ENCODE results near the gene NPIPB2. TPM values are rescaled to one million over a fixed set of nuclear protein-coding genes. Genes with fewer than 3 reads are reported as not detected.

The NPIPB2 gene
- total RNA-seq, 1 donor from 2014 or later = 4.9 TPM

DNA sequence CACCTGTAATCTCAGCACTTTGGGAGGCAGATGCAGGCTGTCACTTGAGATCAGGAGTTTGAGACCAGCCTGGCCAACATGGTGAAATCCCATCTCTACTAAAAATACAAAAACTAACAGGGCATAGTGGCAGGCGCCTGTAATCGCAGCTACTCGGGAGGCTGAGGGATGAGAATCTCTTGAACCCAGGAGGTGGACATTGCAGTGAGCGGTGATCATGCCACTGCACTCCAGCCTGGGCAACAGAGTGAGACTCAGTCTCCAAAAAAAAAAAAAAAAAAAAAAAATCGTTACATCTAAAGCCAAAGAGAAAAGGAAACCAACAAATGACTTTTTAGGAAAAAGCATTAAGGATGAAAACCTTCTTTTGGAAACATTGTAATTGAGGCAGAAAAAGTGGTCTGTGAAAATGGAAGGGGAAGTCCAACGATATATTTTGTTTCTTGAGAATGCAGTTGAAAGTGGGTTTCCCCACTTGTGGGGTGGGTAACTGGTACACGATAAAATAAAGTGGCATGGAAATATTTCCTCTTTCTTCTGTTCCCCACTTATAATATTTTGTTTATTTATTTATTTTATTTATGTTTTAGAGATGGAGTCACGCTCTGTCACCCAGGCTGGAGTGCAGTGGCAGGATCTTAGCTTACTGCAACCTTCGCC is 37.3 kb upstream of the NPIPB2 start:
- Histone ChIP-seq H3K27me3 (ENCODE audit: control insufficient read depth, insufficient read depth, low read length) (no peaks in the 10 kb centered on the region), H3K36me3 (ENCODE audit: control insufficient read depth, insufficient read depth, low read length) (no peaks in the 10 kb centered on the region), H3K4me3 (ENCODE audit: low read depth, low read length) (no peak overlapping the region)
- TF ChIP-seq, protein P1, sequence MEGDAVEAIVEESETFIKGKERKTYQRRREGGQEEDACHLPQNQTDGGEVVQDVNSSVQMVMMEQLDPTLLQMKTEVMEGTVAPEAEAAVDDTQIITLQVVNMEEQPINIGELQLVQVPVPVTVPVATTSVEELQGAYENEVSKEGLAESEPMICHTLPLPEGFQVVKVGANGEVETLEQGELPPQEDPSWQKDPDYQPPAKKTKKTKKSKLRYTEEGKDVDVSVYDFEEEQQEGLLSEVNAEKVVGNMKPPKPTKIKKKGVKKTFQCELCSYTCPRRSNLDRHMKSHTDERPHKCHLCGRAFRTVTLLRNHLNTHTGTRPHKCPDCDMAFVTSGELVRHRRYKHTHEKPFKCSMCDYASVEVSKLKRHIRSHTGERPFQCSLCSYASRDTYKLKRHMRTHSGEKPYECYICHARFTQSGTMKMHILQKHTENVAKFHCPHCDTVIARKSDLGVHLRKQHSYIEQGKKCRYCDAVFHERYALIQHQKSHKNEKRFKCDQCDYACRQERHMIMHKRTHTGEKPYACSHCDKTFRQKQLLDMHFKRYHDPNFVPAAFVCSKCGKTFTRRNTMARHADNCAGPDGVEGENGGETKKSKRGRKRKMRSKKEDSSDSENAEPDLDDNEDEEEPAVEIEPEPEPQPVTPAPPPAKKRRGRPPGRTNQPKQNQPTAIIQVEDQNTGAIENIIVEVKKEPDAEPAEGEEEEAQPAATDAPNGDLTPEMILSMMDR (IDR thresholded peaks at IDR 0.05; ENCODE audit: insufficient read depth, low read length, poor library complexity, severe bottlenecking) = no peak
- no peak for DNase-seq (ENCODE audit: low read depth)

- no peak for DNase-seq (ENCODE audit: low read depth)
- Histone ChIP-seq H3K27me3 (ENCODE audit: control insufficient read depth, insufficient read depth, low read length) (no peaks in the 10 kb centered on the region), H3K4me3 (ENCODE audit: low read depth, low read length) (no peak overlapping the region), H3K36me3 (ENCODE audit: control insufficient read depth, insufficient read depth, low read length) (no peaks in the 10 kb centered on the region)
- TF ChIP-seq, protein P1 (IDR thresholded peaks at IDR 0.05; ENCODE audit: insufficient read depth, low read length, poor library complexity, severe bottlenecking) = no peak
Measured at GRCh38 chr16:11978080-11978479, 36.2 kb upstream of the NPIPB2 start.

DNA sequence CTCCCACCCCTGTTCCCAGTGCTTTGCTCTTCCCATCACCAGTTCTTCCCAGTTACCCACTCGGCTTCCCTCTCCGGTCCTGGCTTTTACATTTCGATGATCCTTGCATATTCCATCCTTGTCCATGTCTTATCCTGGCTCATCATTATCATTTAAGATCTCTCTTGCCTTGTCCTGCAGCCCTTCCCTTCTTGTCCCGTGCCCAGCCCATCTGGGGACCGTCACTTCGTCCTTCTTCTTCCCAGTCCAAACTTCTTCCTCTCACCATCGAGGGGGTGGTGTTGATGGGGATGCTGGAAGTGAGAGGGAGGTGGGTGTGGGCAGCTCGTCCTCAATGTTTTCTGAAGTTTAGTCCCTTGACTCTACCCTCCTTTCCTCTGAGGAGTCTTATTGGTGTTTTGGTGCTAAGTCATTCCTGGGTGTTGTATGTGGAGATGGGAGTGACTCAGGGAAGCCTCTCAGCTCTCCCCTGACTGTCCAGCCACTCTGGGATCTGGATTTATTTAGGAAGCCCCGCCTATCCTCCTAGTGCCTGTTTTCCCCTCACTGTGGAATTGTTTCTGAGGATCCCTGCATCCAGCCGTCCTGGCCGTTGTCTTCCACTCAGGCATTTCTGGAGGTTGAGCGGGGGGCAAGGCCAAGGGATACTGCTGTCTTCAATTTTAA is 35.7 kb upstream of the NPIPB2 start:
- peak overlapping the region; percentile 92 for H3K4me3 ChIP-seq (ENCODE audit: low read depth, low read length)
- TF ChIP-seq, protein P1 (IDR thresholded peaks at IDR 0.05; ENCODE audit: insufficient read depth, low read length, poor library complexity, severe bottlenecking) = no peak
- no peaks in the 10 kb centered on the region for H3K36me3 ChIP-seq (ENCODE audit: control insufficient read depth, insufficient read depth, low read length)
- DNase-seq (ENCODE audit: low read depth) = no peak
- H3K27me3 ChIP-seq (ENCODE audit: control insufficient read depth, insufficient read depth, low read length) = no peaks in the 10 kb centered on the region

GRCh38 chr16:11976850-11977375 is 35.1 kb upstream of the NPIPB2 start:
- TF ChIP-seq, protein P1 (IDR thresholded peaks at IDR 0.05; ENCODE audit: insufficient read depth, low read length, poor library complexity, severe bottlenecking) = no peak
- Histone ChIP-seq H3K27me3 (ENCODE audit: control insufficient read depth, insufficient read depth, low read length) (no peaks in the 10 kb centered on the region), H3K4me3 (ENCODE audit: low read depth, low read length) (peak overlapping the region; percentile 92), H3K36me3 (ENCODE audit: control insufficient read depth, insufficient read depth, low read length) (no peaks in the 10 kb centered on the region)
- no peak for DNase-seq (ENCODE audit: low read depth)

GRCh38 chr16:11973070-11973469 is 31.2 kb upstream of the NPIPB2 start:
- Histone ChIP-seq H3K4me3 (ENCODE audit: low read depth, low read length) (no peak overlapping the region), H3K36me3 (ENCODE audit: control insufficient read depth, insufficient read depth, low read length) (no peaks in the 10 kb centered on the region), H3K27me3 (ENCODE audit: control insufficient read depth, insufficient read depth, low read length) (no peaks in the 10 kb centered on the region)
- DNase-seq (ENCODE audit: low read depth) = no peak
- TF ChIP-seq, protein P1 (IDR thresholded peaks at IDR 0.05; ENCODE audit: insufficient read depth, low read length, poor library complexity, severe bottlenecking) = no peak

Data from kidney epithelial cell (primary cell).